ENCODE results near the gene ZNF2.
A peak's percentile ranks its signal among the peaks of the same experiment; 100 is the strongest.

The ZNF2 gene

DNA sequence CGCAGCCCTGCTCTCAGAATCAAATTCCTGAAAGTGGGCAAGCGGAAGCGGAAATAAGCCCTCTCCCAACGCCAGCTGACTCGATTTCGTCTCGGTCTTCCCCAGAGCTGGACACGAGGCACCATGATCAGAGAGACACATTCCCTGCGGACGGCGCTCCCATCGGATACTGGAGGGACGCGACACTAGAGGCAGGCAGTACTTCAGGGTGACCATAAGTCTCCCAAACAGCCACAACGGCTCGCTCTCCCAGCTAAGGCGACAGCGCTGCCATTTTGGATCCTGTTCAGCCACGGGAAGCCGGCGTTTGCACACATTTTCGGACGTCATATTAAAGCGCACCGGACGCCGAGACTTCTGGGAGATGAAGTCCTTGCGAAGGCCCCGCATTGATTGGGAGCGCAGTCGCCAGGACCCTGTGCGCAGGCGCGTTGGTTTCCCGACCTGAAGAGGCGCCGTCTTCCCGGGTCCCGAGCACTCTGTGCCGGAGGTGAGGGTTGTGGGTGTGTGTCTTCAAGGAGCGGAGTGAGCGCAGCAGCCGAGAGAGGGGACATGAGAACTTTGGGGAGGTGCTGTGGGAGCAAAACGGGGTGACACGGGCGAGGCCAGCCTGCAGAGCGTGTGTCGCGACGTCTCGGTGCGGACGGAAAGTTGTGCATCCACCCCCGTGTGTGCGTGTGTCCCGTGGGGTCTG lies at the start of gene ZNF2:
Gene ZNF2, plus strand, starts transcription at position 439 of the 694 bp plus-strand sequence. CDS start 10,418 bp downstream, outside the sequence.
- no peak for TF ChIP-seq CTCF (IDR thresholded peaks at IDR 0.05; ENCODE audit: insufficient read depth, missing control alignments)
- DNase-seq (ENCODE audit: insufficient read length, low spot score) (peak; percentile 97), FAIRE-seq (no peak)

DNA sequence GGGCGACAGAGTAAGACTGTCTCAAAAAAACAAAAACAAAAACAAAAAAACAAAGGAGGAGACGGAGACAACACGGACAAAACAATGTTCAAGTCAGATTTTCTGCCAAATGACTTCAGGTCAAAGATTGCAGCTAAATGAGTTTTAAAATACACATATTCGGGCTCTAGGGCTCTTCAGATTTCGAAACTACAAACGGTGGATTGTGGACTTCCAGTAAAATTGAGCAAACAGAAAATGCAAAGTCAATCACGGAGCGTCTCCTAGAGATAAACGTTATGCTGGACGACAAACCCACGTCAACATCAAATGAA lies 44.6 kb upstream of the ZNF2 start:
- no peak for TF ChIP-seq CTCF (IDR thresholded peaks at IDR 0.05; ENCODE audit: insufficient read depth, missing control alignments)
- FAIRE-seq = no peak

DNA sequence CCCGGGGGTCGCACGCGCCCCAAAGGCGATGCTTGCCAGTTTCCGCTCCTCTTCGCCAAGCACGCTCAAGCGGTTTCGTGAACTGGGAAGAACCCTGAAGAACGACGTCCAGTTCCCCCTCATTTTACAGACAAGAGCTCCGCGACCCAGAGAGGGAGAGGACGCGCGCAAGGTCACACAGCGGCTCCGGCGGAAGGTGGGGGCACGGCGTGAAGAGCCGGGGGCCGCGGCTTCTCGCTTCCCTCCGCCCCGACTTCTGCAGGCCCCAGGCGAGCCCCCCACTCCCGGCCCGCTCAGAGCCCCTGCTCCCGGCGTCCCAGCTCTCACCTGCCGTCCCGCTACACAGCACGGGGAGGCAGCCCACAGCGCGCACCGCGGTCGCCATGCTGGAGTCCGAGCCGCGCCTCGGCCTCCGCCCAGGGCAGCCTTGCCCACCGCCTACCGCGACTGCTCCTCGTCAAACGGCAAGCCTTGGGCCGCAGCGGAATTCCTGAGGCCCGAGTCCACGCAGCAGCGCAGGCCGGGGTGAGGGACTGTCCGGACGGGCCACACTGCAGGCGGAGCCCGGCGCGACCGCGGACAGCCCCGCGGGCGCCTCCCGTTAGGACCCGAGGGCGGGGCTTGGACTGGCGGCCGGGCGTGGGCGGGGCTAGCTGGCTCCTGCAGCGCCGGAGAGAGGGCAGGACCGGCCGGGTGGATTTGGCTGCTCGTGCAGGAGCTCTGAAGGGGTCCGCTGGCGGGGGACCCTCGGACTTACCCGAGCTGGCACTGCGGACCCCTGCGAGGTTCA lies 44.0 kb upstream of the ZNF2 start, which contains the start of gene MRPS5:
Gene MRPS5, minus strand, starts transcription at position 402 of the 790 bp plus-strand sequence. Its CDS starts 17 bp downstream, at position 385.
- FAIRE-seq = no peak
- TF ChIP-seq CTCF (IDR thresholded peaks at IDR 0.05; ENCODE audit: insufficient read depth, missing control alignments) = no peak
- DNase-seq (ENCODE audit: insufficient read length, low spot score) = peak; percentile 82

More for the DNA sequence above, 44.6 kb upstream of the ZNF2 start:
- no peak for DNase-seq (ENCODE audit: insufficient read length, low spot score)

- no peak for TF ChIP-seq CTCF (IDR thresholded peaks at IDR 0.05; ENCODE audit: insufficient read depth, missing control alignments)
- FAIRE-seq (no peak), DNase-seq (ENCODE audit: insufficient read length, low spot score) (no peak)
Observed at GRCh38 chr2:95122197-95122551, 43.4 kb upstream of the ZNF2 start.

DNA sequence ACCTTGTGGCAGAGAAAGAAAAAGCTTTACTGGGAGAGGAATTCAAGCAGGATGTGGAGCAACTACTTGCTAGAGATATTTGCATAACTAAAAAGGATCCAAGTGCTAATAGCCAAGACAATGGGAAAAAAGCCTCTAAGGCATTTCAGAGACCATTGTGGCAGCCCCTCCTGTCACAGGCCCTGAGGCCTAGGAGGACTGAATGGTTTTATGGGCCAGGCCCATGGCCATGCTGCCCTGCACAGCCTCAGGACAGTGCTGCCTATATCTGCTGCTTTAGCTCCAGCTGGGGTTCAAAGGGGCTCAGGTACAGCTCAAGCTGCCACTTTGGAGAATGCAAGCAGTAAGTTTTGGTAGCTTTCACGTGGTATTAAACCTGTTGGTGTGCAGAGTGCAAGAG lies 26.9 kb upstream of the ZNF2 start:
- no peak for DNase-seq (ENCODE audit: insufficient read length, low spot score)
- no peak for FAIRE-seq
- TF ChIP-seq CTCF (IDR thresholded peaks at IDR 0.05; ENCODE audit: insufficient read depth, missing control alignments) = no peak

DNA sequence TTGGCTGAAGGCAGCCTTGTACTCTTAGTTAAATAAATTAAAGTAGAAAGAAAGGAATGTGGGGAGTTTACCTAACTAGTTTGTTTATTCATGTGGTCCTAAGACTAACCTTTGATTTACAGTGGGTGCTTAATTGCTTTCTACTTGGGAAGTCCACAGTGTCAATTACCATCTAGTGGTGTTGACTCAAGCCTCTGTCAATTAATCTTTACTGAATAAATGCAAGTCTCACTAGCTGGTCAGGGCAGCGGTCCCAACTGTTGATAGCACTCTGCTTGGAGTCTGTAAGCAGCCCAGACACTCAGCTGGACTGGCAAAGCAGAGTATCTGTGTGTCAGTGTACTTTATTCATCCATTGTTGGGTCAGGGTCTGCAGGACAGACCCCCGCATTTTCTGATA lies 21.8 kb upstream of the ZNF2 start:
- TF ChIP-seq CTCF (IDR thresholded peaks at IDR 0.05; ENCODE audit: insufficient read depth, missing control alignments) = no peak
- DNase-seq (ENCODE audit: insufficient read length, low spot score) (no peak), FAIRE-seq (no peak)

All from D721Med (cell line).